Limb (tissue), 2 donors: ENCODE measurements around the gene CENPF.

Experiments
- DNase-seq, 2 donors: peaks; one replicate each; pipeline ENCODE4 v3.0.0-alpha.2; 2016; ENCODE audit errors: extremely low spot score in 2 of 2

The CENPF gene

DNA sequence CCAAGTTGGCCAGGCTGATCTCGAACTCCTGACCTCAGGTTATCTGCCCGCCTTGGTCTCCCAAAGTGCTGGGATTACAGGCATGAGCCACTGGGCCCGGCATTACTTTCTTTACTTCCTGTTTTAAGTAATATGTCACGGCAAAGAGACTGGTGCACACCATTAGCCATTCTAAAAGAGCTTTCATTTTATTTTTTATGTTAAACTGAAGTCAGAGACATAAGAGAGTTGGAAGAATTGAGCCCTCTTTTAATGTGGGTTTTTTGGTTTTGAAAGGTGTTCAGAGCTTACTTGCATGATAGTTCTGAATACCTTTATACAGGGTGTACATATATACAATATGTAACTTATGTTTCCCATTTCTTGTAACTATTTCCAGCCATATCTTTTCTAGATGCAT, 14.3 kb downstream of the CENPF start:
- DNase-seq, result no peak

DNA sequence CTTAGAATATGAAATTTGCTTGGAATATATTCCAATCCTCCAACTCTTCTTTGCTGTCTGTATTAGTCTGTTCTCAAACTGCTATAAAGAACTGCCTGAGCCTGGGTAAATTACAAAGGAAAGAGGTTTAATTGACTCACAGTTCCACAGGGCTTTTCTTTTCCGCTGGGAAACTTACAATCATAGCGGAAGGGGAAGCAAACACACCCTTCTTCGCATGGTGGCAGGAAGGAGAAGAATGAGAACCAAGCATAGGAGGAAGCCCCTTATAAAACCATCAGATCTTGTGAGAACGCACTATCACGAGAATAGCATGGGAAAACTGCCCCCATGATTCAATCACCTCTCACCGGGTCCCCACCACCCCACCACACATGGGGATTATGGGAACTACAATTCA, 14.8 kb downstream of the CENPF start:
- no peak for DNase-seq

DNA sequence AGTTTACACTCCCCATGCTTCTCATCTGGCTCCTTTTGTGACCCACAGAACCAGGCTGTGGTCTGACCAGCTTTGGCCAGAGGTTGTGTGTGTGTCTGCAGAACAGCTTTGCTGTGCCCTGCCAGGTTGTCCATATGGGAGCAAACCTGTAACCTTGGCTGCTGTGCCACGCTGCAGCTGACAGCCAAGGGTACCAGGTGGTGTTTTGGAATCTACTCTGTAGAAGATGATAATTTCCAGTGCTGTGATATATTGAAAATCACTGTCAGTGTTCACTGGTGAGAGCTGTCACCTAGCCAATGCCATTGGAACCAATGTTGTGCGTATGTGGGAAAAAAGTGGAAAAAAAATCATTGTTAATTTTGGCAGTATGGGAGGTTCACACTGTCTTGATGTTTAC, 18.2 kb downstream of the CENPF start:
- DNase-seq, result no peak

DNA sequence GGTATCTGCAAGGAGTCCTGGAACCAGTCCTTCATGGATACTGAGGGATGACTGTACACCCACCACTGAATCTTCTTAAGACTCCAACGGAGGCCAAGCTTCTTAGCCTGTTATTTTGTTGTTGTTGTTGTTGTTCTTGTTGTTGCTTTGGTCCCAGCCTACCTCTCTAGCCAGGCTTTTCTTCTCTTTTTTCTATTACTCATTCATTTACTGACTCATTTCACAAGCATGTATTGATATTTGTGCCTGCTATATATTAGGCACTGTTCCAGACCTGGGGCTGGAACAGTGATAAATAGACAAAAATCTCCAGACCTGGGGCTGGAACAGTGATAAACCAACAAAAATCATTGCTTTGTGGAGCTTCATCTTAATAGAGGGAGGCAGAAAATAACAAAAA, 20.4 kb downstream of the CENPF start:
- no peak for DNase-seq

DNA sequence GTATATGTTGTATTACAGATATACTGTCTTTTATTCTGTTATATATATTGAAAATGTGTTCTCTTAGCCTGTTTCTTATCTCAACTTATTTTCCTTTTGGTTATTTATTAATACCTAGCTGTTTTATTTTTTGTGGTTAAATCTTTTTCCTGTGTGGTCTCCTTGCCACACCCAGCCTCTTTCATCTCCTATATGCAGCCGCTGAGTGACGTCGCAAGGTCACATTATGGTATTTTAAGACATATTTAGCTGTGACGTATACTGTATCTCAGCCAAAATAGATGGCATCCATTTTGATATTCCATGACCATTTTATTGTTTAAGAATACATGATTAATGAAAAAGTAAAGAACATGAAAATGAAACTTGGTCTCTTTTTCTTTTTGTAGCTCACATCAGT, 29.1 kb downstream of the CENPF start:
- DNase-seq, result no peak

DNA sequence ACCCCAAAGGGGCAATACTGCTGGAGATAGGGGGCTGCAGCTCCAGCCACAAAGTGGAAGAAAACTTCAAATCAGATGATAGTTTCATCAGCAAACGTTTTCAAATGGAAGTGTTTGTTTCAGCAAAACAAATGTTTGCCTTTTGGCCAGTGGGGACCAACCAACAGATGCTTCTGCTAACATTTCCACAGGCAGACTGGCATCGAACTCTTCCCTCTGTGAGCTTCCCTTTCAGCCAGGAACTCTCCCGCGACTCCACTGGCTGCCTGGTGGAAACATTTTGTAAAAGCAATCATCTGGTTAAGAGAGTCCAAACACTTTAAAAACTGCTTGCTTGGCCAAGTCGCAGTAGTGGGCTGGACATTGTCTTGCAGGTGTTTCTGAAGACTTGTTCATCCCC, 30.7 kb downstream of the CENPF start:
- DNase-seq, result no peak

DNA sequence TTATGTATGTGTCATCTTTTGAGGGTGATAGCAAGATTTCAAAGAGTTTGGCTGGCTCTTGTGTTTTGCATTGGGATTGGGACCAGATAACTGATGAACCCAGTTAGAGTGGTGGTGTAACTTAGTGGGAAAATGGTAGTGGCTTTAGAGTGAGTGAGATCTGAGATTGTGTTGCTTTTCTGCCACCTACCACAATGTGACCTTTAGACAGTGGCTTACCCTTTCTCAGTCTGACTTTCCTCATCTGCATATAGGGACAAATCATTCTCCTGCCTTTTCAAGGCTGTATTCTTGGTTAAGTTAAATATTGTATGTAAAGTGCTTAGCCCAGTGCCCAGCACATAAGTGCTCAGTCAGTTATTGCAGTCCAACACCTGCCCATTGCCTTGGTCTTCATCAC, 31.3 kb downstream of the CENPF start:
- DNase-seq, result no peak

DNA sequence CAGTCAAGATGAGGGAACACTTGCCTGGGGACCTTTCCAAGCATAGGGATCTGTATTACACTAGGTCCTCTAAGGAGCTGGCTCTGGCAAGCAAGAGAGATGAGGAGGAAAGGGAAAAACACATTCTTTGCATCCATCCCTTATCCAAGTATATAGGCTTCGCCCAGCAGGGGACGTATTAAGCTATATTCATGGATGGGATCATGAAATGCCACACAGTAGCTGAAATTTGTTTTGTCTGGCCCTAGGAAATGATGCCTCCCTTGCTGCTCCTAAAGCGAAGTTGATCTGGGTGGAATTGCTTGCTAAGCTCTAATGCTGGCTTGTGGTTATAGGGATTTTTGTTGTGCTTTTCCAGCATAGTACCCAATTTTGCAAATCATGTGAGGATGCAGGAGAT, 32.1 kb downstream of the CENPF start:
- DNase-seq, result no peak

DNA sequence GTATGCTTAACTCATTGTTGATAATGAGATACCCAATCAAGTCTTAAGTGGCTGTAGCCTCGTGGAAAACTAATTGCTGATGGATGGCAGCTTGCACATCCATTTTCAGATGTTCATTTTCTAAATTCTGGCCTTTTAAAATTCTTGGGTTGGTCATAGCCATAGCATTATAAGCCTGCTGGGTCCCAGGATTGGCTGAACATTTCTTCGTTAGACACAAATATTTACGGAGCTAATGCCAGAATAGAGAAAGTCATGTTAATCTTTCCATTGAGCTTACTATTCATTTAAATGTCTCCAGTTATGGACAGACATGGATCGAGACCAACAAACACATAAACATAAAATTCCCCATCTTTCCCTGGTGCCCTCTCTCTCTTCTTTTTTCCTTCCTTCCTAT, 32.5 kb downstream of the CENPF start:
- no peak for DNase-seq

DNA sequence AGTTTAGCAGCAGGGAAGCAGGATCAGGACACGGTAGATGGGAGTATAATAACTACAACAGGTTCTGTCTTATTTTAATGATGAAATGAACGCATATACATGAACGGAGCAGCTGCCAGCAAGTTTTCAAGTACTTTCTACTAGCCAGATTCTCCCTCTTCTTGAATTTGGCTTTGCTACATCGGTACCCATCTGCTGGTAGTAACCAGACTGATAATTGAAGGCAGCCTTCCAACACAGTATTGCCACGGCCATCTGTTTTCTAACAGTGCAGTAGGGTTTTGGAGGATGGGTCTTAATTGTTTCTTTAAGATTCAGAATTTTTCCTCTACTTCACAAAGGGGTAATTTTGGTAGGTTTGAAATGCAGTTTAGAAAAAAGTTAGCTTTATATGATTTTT, 33.4 kb downstream of the CENPF start:
- DNase-seq, result no peak

DNA sequence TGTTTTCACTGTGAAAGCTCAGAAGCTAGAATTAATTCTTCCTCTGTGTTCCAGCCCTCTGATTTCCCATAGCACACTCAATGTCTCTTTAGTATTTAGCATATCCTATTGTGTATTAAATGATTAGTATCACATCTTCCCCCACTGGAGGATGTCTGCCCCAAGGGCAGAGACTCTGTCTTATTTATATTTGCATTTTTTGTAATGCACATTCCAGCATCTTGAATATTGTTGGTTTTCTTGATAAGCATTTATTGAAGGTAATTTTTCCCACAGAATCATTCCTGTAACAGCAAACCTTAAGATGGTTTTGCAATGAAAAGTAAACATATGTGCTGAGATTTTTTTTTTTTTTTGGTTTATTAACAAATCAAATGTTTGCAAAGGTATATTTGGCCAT, 34.1 kb downstream of the CENPF start:
- no peak for DNase-seq

DNA sequence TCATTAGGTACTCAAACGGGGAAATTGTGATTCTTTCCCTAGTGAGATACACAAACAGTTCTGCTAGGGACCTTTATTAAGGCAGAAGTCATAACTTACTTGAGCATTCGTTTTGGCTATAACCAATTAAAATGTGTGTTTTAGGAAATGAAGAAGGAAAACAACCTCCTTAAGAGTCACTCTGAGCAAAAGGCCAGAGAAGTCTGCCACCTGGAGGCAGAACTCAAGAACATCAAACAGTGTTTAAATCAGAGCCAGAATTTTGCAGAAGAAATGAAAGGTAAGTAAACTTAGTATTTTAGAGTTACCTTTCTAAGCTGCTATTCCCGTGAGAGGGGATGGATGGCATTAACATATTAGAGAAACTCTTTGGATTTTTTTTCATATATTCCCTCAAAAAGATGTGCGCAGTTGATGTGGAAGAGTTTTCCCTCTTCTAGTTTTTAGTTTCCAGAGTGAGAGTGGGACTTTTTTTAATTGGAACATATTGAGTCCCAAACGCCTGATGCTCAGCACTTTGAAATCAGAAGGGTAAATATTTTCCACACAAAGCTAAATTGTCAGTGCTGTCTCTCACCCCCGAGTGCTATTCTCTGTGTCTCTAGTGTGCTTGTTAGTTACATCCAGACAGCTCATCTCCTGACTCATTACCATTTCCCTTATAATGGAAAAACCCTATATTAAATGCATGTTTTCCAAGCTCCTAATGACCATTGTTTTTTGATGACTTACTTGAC, 34.9 kb downstream of the CENPF start:
- peak in 1 of 2 donors; percentile 38 for DNase-seq

DNA sequence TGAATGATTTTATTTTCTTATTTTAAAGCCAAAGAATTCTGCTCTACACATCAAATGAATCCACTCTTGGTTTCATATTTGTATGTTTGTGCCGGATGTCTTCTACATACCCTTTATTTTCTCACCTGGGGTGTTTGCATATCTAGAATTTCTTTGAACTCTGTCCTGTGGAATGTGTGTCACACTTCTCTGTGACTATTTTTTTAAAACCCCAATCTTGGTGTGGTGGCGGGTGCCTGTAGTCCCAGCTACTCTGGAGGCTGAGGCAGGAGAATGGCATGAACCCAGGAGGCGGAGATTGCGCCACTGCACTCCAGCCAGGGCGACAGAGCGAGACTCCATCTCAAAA, 35.4 kb downstream of the CENPF start:
- DNase-seq, result no peak

DNA sequence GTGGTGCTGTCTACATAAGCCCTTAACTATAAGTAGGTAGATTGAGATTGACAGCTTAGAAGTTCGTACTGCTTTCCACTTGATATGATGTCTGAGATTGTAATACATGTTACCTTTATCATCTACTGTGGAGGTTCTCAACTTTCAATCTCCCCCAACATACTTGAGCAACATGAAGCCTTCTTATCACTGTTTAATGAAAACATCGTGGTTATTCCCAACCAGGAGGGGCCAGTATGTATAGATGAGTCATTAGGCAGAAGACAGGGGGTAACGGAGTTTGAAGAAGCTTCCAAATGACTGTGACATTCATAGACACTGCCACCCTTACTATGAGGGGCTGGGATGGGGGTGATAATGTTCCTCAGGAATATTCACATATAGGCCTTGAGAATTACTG, 36.0 kb downstream of the CENPF start:
- no peak for DNase-seq

DNA sequence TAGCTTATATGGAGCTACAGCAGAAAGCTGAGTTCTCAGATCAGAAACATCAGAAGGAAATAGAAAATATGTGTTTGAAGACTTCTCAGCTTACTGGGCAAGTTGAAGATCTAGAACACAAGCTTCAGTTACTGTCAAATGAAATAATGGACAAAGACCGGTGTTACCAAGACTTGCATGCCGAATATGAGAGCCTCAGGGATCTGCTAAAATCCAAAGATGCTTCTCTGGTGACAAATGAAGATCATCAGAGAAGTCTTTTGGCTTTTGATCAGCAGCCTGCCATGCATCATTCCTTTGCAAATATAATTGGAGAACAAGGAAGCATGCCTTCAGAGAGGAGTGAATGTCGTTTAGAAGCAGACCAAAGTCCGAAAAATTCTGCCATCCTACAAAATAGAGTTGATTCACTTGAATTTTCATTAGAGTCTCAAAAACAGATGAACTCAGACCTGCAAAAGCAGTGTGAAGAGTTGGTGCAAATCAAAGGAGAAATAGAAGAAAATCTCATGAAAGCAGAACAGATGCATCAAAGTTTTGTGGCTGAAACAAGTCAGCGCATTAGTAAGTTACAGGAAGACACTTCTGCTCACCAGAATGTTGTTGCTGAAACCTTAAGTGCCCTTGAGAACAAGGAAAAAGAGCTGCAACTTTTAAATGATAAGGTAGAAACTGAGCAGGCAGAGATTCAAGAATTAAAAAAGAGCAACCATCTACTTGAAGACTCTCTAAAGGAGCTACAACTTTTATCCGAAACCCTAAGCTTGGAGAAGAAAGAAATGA, 37.6 kb downstream of the CENPF start:
- DNase-seq, result no peak

DNA sequence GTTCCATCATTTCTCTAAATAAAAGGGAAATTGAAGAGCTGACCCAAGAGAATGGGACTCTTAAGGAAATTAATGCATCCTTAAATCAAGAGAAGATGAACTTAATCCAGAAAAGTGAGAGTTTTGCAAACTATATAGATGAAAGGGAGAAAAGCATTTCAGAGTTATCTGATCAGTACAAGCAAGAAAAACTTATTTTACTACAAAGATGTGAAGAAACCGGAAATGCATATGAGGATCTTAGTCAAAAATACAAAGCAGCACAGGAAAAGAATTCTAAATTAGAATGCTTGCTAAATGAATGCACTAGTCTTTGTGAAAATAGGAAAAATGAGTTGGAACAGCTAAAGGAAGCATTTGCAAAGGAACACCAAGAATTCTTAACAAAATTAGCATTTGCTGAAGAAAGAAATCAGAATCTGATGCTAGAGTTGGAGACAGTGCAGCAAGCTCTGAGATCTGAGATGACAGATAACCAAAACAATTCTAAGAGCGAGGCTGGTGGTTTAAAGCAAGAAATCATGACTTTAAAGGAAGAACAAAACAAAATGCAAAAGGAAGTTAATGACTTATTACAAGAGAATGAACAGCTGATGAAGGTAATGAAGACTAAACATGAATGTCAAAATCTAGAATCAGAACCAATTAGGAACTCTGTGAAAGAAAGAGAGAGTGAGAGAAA, 38.4 kb downstream of the CENPF start:
- DNase-seq, result no peak

DNA sequence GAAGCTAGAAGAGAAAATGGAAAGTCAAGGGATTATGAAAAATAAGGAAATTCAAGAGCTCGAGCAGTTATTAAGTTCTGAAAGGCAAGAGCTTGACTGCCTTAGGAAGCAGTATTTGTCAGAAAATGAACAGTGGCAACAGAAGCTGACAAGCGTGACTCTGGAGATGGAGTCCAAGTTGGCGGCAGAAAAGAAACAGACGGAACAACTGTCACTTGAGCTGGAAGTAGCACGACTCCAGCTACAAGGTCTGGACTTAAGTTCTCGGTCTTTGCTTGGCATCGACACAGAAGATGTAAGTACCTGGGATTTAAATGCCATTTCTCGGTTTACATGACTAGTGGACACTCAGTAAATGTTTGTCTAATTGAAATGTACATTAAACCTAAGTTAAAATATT, 40.0 kb downstream of the CENPF start:
- no peak for DNase-seq

DNA sequence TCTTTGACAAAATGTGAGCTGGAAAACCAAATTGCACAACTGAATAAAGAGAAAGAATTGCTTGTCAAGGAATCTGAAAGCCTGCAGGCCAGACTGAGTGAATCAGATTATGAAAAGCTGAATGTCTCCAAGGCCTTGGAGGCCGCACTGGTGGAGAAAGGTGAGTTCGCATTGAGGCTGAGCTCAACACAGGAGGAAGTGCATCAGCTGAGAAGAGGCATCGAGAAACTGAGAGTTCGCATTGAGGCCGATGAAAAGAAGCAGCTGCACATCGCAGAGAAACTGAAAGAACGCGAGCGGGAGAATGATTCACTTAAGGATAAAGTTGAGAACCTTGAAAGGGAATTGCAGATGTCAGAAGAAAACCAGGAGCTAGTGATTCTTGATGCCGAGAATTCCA, 42.7 kb downstream of the CENPF start:
- no peak for DNase-seq

DNA sequence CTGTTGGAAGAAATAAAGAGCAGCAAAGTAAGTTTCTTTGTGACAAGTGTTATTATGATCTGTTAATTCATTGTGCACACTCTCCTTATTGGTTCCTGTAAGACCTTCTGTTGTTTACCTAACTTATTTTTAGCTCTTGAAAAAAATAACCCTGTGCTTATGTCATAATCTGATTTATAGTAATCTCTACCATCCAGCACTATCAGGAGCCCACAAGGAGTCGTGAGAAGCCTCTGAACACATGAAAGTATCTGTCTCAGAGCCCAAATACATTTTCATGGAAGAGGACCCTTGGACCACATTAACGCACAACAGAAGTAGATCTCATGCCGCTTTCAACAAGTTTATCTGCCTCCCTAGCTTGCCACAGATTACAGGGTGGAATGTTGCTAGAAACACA, 45.8 kb downstream of the CENPF start:
- no peak for DNase-seq

DNA sequence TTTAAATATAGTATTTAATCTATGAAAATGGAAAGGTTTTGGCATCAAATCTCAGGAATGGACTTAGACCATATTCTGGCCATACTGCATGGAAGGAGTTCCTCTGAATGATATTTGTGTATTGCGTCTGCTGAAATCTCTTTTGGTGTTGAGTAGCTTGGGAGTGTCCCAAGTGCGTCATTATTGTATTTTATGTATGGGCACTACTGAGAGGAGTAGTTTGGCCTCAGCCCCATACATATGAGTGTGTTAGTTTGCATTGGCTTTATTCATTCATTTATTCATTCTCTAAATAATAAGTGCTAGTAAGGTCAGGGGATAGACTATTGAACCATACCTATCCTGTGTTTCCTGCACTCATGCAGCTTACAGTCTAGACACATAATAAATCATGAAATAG, 46.6 kb downstream of the CENPF start:
- no peak for DNase-seq

DNA sequence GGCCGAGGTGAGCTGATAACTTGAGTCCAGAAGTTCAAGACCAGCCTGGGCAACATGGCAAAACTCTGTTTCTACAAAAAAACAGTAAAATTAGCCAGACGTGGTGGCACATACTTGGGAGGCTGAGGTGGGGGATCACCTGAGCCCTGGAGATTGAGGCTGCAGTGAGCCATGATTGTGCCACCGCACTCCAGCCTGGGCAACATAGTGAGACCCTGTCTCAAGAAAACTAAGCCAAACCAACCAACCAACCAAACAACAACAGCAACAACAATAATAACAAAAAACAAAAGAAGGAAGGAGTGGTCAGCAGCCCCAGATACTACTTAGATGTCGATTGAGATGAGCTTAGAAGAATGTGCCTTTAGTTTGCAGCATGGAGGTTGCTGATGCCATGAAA, 47.7 kb downstream of the CENPF start:
- no peak for DNase-seq

DNA sequence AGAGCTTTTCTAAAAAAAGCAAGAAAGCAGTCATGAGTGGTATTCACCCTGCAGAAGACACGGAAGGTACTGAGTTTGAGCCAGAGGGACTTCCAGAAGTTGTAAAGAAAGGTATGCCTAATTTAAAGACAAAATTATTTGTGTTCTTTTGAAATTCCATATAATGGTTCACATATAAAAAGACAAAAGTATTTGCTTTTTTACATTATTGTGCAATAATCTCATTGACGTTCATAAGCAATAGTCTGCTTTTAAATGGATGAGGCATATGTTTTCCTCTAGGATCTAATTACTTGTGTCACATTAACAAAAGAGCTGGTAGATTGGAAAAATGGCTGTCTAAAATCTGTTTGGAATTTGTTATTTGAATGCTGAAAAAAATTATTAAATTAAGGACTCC, 54.3 kb downstream of the CENPF start:
- DNase-seq, result no peak

DNA sequence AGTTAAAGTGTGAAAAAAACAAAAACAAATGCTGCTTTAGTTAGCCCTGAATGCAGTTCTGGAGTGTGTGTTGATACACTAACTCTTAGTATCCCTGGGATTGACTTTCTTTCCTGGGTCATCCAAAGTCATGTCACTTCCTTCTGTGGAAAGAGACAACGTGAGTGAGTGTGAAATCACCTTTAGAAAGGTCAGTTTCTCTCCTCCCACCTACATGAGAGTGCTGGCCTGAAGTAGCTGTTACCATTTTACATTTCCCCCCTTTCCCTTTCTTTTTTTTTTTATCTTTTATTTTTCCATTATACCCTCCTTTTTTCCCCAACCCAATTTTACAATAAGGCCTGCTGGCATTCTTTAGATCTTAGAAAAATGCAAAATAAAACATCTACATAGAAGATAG, 55.2 kb downstream of the CENPF start:
- no peak for DNase-seq
